LNCaP clone FGC (cell line): Measurements from ENCODE around the gene MORC4.

Experiments
- DNase-seq: peaks from one replicate; pipeline ENCODE4 v3.0.0-alpha.2; 2011; ENCODE audit warnings: low read depth
- H3K4me3 ChIP-seq: 2 replicates; pipeline ENCODE4 v1.5.1; 2011; ENCODE audit warnings: mild to moderate bottlenecking, low read depth, low read length, control low read depth
- TF ChIP-seq, protein P1 (sequence below): IDR thresholded peaks from 2 replicates; pipeline ENCODE4 v1.5.1; 2012; ENCODE audit warnings: mild to moderate bottlenecking; ENCODE audit not compliant: control insufficient read depth, insufficient read depth; ENCODE audit errors: extremely low read depth

Gene MORC4

DNA sequence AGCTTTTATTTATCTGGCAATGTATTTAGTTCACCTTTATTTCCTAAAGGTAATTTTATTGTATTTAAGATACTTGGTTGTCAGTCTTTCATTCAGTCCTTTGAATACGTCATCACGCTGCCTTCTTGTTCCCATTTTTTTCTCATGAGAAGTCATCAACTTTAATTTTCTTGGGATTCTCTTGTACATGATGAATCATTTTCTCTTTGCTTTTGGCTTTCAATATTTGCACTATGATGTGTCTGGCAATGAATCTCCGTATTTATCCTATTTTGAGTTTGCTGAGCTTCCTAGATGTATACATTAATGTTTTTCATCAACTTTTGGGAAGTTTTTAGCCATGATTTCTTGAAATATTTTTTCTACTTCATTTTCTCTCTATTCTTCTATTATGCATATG lies 51.4 kb downstream of the MORC4 start:
- DNase-seq, result no peak
- TF ChIP-seq, protein P1, sequence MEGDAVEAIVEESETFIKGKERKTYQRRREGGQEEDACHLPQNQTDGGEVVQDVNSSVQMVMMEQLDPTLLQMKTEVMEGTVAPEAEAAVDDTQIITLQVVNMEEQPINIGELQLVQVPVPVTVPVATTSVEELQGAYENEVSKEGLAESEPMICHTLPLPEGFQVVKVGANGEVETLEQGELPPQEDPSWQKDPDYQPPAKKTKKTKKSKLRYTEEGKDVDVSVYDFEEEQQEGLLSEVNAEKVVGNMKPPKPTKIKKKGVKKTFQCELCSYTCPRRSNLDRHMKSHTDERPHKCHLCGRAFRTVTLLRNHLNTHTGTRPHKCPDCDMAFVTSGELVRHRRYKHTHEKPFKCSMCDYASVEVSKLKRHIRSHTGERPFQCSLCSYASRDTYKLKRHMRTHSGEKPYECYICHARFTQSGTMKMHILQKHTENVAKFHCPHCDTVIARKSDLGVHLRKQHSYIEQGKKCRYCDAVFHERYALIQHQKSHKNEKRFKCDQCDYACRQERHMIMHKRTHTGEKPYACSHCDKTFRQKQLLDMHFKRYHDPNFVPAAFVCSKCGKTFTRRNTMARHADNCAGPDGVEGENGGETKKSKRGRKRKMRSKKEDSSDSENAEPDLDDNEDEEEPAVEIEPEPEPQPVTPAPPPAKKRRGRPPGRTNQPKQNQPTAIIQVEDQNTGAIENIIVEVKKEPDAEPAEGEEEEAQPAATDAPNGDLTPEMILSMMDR, result no peak
- H3K4me3 ChIP-seq, result no peak overlapping the region

GRCh38 chrX:106946464-106946863 lies 53.5 kb downstream of the MORC4 start:
- no peak for DNase-seq
- no peak overlapping the region for H3K4me3 ChIP-seq
- TF ChIP-seq, protein P1, result no peak

DNA sequence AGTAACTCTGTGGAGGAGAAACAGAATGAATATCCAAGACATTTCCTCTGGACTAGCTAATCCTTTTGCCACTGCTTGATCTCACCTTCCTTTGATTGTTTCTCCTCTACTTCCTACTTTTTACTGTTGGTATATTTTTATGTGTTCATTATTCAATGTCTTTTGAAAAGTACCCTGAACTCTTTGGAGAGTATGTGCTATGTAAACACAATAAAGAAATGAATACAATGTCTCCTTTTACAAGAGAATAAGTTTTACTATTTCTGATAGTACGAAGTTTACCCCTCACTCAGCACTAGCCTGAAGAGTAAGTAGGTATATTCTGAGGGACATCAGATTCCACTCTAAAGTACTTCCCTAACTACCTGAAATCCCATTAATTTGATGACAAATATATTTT lies 59.9 kb downstream of the MORC4 start:
- DNase-seq, result no peak
- TF ChIP-seq, protein P1, result no peak
- H3K4me3 ChIP-seq, result no peak overlapping the region

GRCh38 chrX:106939566-106939965 lies 60.4 kb downstream of the MORC4 start:
- no peak overlapping the region for H3K4me3 ChIP-seq
- DNase-seq, result no peak
- TF ChIP-seq, protein P1, result no peak

DNA sequence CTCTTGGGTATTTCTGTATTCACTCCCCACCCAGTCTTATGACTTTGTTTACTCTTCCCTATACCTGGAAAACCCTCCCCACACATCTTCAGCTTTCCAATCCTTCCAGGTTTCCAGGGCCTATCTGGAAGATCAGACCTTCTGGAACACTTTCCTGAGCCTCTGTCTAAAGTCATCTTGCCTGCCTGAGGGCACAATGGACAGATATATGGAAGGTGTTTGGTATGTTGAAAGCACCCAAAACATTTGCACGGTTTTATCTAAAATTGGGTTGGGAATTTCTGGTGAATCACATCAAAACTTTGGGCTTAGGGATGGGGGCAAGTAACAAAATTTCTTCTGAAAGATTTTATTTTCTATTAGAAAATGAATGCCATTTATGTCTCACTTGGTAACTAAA lies 63.8 kb downstream of the MORC4 start:
- H3K4me3 ChIP-seq, result no peak overlapping the region
- DNase-seq, result no peak
- TF ChIP-seq, protein P1, result no peak

DNA sequence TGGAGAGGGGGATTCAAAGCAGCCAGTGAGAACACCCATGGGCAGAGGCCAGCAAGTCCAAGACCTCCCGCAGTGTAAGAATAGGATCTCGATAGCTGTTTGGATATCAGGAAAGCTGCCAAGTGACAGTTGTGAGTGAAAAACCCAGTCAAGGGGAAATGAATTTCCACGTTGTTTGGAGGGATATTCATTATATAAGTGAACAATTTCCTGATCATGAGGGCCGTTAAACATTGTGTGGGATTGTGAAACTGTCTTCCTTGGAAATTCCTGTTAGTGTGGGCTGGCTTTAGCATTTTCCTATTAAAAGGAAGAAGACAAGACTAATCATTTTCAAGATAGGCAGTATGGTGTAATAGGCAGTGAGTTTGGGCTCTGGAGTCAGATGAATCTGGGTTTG lies 64.8 kb downstream of the MORC4 start:
- TF ChIP-seq, protein P1, result no peak
- no peak for DNase-seq

DNA sequence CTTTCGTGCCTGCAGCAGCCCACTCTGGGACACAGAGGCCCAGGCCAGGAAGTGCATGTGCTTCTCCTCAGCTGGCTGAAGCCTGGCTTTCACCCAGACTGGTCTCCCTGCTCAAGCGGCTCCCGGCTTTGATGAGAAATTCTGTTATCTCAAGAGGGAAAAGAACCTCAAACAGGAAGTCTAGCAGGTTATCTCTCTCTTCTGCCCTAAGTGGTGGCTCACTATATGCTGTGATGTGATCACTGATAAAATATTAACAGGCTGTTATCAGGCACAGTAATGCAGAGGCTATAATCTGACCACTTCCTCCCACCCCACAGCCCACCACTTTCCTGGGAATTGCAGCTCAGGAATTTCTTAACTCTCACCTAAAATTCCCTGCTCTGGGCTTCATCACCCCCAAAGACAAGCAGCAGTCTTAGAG lies 66.5 kb downstream of the MORC4 start:
- DNase-seq, result no peak
- H3K4me3 ChIP-seq, result no peak overlapping the region
- TF ChIP-seq, protein P1, result no peak

More for the DNA sequence above, 64.8 kb downstream of the MORC4 start:
- no peak overlapping the region for H3K4me3 ChIP-seq
